ENCODE measurements around the gene CORO7. TPM values are rescaled to one million over a fixed set of nuclear protein-coding genes. Genes with fewer than 3 reads are reported as not detected.

The CORO7 gene
- total RNA-seq, 1 donor from 2014 or later = 19.4 TPM

- DNase-seq = peak; percentile 74
These were observed 31.9 kb downstream of the CORO7 start for GRCh38 chr16:4384509-4384942.

GRCh38 chr16:4383591-4384444, 32.6 kb downstream of the CORO7 start:
- DNase-seq = no peak

GRCh38 chr16:4382795-4383357, 33.5 kb downstream of the CORO7 start:
- no peak for DNase-seq

- DNase-seq = no peak
These were observed 34.2 kb downstream of the CORO7 start for GRCh38 chr16:4381935-4382794.

GRCh38 chr16:4381072-4381934, 35.1 kb downstream of the CORO7 start:
- no peak for DNase-seq

GRCh38 chr16:4380119-4381063, 36.0 kb downstream of the CORO7 start:
- peak; percentile 73 for DNase-seq

- DNase-seq = no peak
These were observed 37.3 kb downstream of the CORO7 start for GRCh38 chr16:4378999-4379690.

GRCh38 chr16:4378161-4378666, 38.2 kb downstream of the CORO7 start:
- DNase-seq = no peak

GRCh38 chr16:4377573-4378154, 38.7 kb downstream of the CORO7 start:
- DNase-seq = no peak

GRCh38 chr16:4376893-4377572, 39.4 kb downstream of the CORO7 start:
- no peak for DNase-seq

GRCh38 chr16:4376126-4376892, 40.1 kb downstream of the CORO7 start:
- DNase-seq = peak; percentile 79

GRCh38 chr16:4375717-4376116, 40.7 kb downstream of the CORO7 start:
- no peak for DNase-seq

- DNase-seq = peak; percentile 82
These were observed 42.3 kb downstream of the CORO7 start for GRCh38 chr16:4373909-4374742.

GRCh38 chr16:4373356-4373908, 43.0 kb downstream of the CORO7 start:
- DNase-seq = no peak

- no peak for DNase-seq
These were observed 43.6 kb downstream of the CORO7 start for GRCh38 chr16:4372578-4373355.

Measured in tongue (tissue), 2 donors.